ENCODE measurements around the gene SNCAIP.
"Not testable (repeated sequence)": the region's sequence is repeated elsewhere in the genome, so short reads cannot be mapped to it uniquely, and the experiment has no call there.

The SNCAIP gene

DNA sequence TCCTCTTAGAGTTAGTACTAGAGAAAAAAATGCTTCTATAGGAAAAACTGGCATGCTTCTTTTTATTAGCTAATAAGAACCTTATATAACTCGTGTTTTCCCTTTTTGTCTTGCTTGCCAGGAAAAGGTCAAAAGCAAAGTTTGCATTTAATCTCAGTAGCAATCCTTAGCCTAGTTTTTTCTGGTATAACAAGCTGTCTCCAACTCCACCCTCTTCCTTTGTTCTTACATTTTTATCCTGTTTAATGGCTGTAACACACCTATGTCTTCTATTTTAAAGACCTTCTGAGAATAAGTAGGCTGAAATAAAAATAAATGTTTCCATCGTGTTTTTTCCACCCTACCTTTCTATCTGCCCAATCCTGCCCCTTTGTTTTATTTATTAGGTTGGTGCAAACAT lies 158.3 kb downstream of the SNCAIP start:
- DNase-seq: no peak

DNA sequence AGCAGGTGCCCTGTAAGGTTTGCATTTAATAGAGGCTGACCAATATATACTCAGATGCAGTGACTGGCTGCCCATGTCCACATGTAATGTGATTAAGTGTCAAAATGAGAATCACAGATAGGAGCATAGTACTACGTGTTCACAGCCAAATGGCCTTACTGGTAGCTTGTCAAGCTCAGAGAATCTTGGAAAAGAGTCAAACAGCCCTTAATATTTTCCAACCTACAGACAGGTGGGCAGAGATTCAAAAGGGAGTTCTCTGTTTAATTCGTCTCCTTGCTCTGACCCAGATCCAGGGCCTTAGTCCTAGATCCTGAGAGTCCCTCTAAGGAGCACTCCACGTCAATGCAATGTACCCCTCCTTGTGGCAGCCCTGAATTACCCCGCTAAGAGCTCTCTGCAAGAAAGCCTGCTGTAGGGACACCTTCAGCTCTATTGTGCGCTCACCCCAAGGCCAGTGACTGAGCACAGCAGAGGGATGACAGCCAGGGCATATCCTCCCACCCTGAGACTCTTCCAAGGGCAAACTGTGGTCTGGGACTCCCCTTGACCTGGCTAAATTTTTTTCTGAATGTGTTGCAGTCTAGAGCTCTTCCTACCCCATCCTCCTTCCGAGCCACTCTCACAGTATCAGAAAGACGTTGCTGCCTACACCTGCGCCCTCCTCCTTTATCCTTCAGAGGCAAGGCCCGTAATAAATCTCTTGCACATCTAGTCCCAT lies 159.2 kb downstream of the SNCAIP start:
- DNase-seq: no peak

DNA sequence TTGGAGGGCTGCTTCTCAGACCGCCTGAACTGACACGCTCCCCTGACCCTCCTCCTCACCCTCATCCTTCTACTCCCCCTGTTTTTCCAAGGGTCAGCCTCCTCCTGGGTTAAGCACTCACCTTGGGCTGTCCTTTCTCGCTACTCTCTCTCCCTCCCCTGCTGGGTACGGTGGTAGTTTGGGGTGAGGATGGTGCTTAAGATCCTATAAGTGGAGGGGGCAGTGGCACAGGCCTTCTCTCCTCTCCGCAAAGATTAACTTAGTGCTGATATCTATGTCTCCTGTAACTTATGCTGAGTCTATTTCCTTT lies 159.7 kb downstream of the SNCAIP start:
- DNase-seq: no peak

DNA sequence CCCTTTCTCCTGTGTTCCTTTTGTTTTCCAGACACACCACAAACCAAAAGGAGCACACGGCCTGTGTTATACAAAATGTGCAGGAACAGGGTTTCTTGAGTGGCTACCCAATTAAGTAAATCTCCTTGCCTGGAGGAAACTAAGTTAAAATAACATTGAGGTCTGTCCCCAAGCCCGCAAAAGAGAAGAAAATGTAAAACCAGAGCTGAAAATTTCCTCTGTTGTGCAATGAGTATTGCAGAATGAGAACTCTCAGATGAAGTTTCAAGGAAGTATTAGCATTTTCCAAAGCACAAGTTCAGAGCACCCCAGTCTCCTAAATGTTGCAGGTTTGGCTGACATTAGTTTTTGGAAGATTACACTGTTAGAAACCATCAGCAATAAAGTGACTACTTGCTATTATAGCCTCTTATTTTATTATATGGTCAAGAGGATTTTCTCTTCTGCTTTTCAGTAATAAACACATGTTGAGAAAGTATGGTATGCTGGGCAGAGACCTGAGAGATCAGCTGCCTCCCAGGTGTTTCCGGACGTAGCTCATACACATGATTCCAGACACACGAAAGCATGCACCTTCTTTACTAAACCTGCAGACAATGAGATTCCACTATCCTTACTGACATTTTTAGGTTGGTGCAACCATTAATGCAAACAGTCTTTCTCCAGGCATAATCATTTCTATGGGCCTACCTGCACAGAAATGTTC lies 161.3 kb downstream of the SNCAIP start:
- DNase-seq: no peak

DNA sequence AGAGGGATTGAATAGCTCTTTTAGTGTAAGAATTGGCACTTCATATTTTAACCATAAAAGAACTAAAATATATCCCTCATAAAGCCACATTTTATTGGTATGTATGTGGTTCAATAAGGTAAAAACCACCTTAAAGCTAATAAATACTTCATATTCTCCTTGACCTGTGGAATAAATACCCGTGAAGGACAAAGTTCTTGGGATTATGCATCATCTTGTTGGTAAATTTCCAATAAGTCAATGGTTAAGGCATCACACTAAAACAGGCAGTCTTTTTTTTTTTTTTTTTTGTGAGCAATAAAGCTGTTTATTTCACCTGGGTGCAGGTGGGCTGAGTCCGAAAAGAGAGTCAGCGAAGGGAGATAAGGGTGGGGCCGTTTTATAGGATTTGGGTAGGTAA lies 161.9 kb downstream of the SNCAIP start:
- no peak for DNase-seq

DNA sequence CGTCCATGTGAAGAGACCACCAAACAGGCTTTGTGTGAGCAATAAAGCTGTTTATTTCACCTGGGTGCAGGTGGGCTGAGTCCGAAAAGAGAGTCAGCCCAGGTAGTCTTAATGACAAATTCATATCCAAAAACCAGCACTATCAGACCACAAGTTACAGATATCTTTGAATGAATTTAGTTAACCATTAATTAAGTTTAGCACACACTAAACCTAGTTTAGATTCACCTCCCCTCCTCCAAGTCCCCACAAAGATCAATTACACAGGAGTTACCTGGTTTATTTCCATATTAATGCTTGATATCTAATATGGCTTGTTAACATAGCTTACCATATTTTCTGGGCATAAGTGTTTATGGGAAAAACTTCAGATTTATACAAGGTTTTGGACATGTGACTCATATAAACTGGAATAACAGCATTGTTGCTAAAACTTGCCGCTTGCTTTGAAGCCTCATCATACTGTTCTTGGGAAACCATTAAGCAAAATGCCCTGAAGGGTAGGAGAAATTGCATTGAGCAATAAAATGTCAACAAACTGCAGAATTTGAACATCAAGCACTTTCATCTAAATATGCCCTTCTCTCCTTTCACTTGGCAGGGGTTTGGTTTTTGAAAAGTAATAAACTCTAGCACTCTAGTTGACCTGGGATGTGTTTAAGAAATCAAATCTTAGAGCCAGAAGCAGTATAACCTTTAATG lies 166.9 kb downstream of the SNCAIP start:
- DNase-seq: no peak

DNA sequence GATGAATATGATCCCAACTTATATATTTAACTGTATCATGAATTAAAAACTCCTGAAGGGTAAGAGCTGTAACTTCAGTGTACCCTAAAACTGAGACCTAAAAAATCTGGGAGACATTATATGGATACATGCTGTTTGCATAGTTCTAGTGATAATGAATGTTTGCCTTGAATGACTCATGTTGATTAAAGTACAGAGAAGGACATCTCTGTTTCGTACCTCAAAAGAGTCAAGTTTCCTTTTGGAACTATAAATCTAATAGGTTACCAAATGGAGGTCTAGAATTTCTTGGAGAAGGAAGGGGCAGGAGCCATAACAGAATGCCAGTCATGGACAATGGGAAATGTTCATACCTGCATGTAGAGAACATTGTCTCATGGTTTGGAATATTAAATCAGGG lies 168.1 kb downstream of the SNCAIP start:
- no peak for DNase-seq

DNA sequence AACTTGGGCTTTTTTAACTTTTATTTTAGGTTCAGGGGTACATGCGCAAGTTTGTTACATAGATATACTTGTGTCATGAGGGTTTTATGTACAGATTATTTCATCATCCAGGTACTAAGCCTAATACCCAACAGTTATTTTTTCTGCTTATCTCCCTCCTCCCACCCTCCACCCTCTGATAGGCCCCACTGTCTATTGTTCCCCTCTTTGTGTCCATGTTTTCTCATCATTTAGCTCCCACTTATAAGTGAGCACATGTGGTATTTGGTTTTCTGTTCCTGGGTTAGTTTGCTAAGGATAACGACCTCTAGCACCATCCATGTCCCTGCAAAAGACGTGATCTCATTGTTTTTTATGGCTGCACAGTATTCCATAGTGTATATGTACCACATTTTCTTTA lies 172.1 kb downstream of the SNCAIP start:
- no peak for DNase-seq

DNA sequence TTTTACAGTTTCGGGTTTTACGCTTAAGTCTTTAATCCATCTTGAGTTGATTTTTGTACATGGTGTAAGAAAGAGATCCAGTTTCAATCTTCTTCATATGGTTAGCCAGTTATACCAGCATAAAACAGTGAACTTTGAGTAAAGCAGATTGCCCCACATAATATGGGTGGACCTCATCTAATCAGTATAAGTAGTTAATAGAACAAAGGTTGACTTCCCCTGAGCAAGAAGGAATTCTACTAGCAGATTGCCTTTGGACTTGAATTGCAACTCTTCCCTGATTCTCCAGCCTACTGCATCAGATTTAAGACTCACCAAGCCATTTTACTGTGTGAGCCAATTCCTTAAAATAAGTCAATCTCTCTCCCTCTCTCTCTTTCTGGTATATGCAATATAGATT lies 173.2 kb downstream of the SNCAIP start:
- no peak for DNase-seq

DNA sequence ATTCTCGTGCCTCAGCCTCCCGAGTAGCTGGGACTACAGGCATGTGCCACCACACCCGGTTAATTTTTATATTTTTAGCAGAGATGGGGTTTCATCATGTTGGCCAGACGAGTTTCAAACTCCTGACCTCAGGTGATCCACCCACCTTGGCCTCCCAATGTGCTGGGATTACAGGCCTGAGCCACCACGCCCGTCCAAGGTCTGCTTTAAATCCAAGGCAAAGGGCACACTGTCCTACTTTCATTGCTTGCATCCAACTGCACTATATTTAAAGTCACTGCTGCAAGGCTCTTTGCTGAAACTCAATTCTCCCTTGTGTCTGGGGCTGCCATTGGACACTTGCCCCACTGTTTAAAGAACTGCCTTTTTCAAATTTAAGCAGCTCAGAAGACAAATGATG lies 174.6 kb downstream of the SNCAIP start:
- not testable (repeated sequence) for DNase-seq

DNA sequence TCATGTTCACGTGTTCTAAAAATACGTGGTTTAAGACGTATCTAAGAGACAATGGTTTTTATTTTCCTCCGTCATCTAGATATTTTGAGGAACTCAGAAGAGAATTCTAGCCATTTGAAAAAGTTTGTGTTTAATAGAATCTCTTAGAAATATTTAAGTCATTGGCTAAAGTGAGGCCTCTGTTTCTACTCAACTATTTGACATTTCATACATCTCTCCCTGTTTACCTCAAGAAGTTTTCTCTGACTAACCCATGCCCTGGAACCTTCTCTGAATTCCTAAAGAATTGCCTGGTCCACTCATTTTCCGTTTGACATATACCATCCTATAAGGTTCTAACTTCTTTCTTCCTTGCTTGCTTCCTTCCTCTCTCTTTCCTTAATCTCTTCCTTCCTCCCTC lies 178.7 kb downstream of the SNCAIP start:
- no peak for DNase-seq

DNA sequence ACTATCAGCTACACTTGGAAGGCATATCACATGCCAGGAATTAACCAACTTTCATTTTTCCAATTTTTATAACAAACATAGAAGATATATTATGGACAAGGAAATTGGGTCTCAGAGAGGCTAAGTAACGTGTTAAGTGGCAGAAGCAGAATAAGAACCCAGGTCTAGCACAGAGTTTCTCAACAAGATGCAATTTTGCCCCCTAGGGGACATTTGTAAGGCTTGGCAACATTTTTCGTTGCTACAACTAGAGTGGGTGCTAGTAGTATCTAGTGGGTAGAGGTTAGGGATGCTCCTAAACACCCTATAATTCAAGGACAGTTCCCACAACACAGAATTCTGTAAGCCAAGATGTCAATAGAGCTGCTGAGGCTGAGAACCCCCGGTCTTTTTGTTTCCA lies 180.6 kb downstream of the SNCAIP start:
- no peak for DNase-seq

DNA sequence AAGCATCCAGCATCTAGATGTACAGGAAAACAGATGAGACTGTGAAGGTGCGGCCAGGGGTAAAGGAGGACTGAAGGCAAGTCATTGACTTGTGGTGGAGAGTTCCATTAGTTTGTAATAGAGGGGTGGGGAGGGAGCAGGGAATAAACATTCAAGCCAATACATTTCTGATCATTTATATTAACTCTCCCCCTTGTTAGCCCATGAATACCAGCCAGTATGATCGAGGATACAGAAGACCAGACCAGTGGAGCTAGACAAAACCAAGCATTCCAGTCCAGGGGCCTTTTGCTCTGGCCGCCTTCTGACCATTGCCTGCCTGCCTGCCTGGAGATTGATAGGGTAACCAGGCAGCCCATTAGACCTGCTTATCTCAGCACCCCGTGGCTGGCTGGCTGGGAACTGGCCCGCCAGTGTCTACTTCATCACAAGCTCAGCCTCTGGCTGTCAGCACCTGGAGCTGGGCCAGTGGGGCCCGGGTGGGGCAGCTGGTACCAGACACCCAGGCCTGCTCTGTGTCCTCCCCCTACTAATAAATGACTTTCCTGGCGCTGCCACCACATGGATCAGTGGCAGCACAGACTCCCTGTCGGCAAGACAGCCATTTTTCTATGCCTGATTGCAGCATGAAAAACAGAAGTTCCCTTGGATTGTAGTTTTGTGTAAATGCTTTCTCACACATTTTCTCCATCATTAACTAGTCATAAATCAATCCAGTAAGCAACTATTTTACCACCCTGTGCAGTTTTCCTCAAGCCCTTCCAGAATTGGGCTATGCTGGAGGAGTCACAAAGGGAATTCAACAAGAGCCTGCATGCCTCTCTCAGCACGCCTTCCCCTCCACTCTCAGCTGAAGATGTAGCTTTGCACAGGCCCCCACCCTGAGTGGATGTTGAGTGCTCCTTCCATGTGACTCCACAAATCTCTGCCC lies 181.3 kb downstream of the SNCAIP start:
- DNase-seq: no peak

DNA sequence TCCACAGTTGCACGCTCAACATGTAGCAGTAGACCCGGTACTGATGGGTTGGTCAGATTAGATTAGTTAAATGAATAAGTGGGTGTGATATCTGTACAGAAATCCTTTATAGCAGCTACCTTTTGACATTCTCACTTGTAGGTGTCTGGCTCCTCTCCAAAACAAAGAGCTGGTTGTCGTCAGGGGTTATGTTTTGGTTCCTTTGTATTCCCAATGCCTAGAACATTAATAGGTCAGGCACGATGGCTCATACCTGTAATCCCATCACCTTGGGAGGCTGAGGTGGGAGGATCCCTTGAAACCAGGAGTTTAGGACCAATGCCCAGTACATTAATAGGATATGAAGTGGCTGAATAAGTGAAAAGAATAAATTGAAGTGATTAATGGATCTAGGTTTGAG lies 182.1 kb downstream of the SNCAIP start:
- DNase-seq: no peak

DNA sequence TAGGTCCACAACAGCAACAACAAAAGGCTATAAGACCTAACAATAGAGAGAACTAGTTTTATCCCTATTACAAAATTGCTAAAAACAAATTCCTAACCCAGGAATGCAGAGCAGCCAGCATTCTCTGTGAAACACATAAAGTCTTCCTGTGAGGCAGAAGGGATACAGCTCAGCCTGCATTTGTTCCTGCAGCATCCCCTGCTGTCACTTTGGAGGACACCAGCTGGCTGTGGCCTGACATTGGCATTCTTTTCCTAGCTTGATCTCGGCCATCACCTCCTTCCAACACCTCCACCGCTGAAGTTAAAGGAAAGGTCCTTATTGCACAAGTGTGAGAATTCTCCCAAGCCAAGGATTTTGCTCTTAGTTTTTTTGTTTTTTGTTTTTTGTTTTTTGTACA lies 186.1 kb downstream of the SNCAIP start:
- no peak for DNase-seq

DNA sequence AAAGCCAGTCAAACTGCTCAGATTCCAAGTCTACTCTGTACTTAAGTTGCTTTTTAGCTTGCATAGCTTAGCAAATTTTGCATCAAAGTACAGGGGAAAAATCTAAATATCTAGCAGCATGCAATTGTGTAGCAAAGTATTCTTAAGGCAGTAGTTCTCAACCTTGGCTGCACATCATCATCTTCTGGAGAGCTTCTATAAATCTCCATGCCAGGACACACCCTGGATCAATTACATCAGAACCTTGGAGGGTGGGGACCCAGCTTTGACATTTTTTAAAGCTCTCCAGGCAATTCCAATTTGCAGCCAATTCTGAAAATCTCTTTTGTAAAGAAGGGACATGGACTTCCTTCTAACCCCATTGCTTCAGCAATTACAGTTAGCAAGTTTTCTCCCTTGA lies 187.5 kb downstream of the SNCAIP start:
- no peak for DNase-seq

DNA sequence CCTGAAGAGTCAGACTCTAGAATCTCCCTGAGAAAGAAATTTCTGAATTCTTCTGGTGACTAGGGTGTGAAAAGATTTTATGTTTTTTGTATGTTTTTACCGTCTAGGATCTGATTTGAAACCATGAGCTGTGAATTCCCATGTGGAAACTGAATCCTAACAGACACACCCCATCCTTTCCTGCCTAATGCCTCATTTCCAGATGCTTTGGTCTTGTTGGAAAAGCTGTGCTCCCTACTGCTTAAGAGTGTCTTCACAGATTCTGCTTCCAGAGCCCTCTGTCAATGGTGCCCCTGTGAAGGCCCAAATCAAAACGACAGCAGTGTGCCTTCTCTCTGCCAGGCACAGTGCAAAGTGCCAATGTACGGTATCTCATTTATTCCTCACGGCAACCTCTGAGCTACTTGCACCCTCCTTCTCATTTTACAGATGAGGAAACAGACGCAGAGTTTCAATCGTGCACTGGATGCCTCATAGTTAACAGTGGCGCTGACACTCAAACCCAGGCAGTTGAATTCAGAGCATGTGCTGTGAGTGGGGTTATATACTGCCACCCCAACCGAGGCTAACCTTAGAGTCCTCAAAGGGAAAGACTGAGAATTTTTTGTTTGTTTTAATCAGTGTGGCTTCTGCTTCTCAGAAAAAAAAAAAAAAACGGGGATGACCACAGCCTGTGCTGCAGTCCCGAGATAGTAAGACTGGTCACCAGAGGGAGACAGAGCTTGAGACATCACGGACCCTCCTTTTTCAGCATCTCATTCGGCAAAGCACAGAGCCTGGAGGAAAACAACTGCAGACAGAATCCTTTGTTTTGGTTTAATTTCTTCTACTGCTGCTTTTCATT lies 188.4 kb downstream of the SNCAIP start:
- no peak for DNase-seq

DNA sequence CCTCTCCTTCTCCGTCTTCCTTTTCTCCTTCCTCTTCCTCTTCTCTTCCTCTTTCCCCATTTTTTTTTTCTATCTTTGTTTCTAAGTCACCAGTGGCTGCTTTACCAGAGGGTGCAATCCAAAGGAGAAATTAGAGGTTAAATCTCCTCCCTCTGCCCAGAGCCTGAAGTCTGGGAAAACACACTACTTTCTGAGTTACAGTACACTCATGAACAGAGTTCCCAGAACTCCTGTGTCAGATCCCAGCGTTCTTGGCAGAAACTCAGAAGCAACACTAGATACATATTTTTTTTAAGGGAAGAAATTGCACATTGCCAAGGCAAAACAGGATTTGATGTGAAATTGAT lies 189.0 kb downstream of the SNCAIP start:
- no peak for DNase-seq

DNA sequence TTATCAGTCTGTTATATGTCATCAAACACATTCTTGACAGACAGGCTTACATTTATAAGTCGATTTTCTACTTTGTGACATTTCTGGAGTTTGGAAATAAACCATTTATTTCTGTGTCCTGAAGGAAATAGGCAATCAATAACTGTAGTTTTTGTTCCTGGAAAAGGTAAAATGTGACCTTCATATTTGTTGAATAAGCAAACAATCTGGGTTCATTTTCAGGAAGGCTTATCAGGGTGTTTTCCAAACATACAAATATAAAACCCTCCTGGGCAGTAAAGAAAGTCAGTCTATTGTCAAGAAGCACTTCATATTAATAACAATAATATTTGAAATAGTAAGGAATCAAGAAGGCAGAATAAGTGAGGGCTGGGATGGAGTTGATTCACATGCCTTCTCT lies 195.0 kb downstream of the SNCAIP start:
- no peak for DNase-seq

DNA sequence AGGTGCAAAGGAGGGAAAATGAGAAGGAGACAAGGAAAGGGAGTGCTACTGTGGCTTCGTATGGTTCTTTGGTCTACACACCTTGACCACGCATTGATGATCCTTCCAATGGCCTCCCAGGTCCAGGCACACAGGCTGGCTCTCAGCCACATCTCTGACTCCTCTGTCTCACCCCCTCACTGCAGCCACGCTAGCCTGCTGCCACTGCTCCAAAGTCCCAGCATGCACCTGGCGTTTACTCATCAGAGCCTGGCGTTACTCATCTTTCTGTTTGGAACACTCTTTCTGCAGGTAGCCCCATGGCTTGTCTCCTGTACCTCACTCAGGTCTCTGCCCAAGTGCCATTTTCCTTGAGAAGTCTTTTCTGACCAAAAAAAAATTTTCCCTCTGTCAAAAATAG lies 195.5 kb downstream of the SNCAIP start:
- no peak for DNase-seq

DNA sequence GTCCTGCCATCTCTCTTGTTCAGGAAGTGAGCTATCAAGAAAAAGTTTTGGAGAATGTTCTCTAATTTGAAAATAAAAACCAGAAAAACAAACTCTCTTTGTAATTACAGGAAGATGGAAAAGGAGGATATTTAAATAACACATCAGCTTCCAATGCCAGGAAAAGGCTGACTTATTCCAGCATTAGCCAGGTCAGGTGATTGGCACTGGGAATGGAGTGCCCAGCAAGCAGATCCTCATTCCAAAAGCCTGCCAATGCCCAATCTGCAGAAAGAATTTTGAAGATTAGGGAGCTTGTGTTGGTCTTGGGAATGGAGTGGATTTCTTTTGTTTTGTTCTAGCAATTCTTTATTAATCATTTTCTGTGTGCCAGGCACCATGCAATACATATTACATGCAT lies 196.6 kb downstream of the SNCAIP start:
- DNase-seq: no peak

Measured in activated CD4-positive, alpha-beta T cell treated with anti-CD3 and anti-CD28 coated beads, Interleukin-2, Interleukin-6, amounts not matched to agents 100 ng/mL and 50 ng/mL, durations not matched to agents 16 hours and 8 hours (primary cell).